Body of pancreas (tissue), 4 donors: Measurements from ENCODE around the gene ATP13A3. TPM values are rescaled to one million over a fixed set of nuclear protein-coding genes. Genes with fewer than 3 reads are reported as not detected.

Experiments used
- ATAC-seq: fragments of 150-250 bp; one replicate; pipeline ENCODE4 v1.9.1; 2016
- DNase-seq, 4 donors: peaks; one replicate each; pipeline ENCODE4 v3.0.0-alpha.2; 2019
- H3K27ac ChIP-seq, 4 donors: fragments of 200-600 bp; sonication (generic); 1 replicate in 3 of 4; 2 replicates in 1 of 4; pipeline versions ENCODE4 v1.5.1 to v1.6.1; 2016 to 2019; ENCODE audit warnings: mild to moderate bottlenecking in 1 of 4, mixed read lengths in 1 of 4, moderate library complexity in 1 of 4
- H3K27me3 ChIP-seq, 2 donors: fragments of 200-600 bp; sonication (generic); one replicate each; pipeline ENCODE4 v1.6.0; 2016; ENCODE audit warnings: mild to moderate bottlenecking in 1 of 2
- H3K36me3 ChIP-seq, 2 donors: fragments of 200-600 bp; sonication (generic); replicated peaks in 1 of 2; 2 replicates each; pipeline ENCODE4 v1.5.1; 2016; ENCODE audit warnings: low read depth in 2 of 2; ENCODE audit not compliant: insufficient read depth in 1 of 2
- H3K4me1 ChIP-seq: fragments of 200-600 bp; sonication (generic); one replicate; pipeline ENCODE4 v1.6.0; 2016
- H3K4me3 ChIP-seq, 2 donors: fragments of 200-600 bp; sonication (generic); 1 replicate in 1 of 2; 2 replicates in 1 of 2; pipeline ENCODE4 v1.5.1; 2016 to 2019
- H3K9me3 ChIP-seq, 3 donors: fragments of 200-600 bp; sonication (generic); 1 replicate in 2 of 3; 2 replicates in 1 of 3; pipeline ENCODE4 v1.5.1; 2016
- POLR2A ChIP-seq, 3 donors: fragments of 450-650 bp; IDR thresholded peaks; one replicate each; pipeline ENCODE4 v1.6.1; 2016; ENCODE audit warnings: antibody characterized with exemption in 3 of 3, mild to moderate bottlenecking in 2 of 3
- WGBS, 2 donors: methylation state at CpG; one replicate each; pipeline ENCODE4 v1.1.5; 2017; 5-methylcytosine and 5-hydroxymethylcytosine counted together
- intact Hi-C: fragments of 100-400 bp; cut with DNase I; formaldehyde crosslinking; loops from one replicate; pipeline ENCODE4 v1.15.1; 2023
- total RNA-seq, 2 donors: library from RNA; depleted of rRNA; stranded (reverse); fragments of >200 nt; gene quantifications; one replicate each; pipeline ENCODE4 v1.1.0, GENCODE V29; 2016
- TF ChIP-seq, protein P1 (sequence below), 7 experiments: fragments of 450-650 bp in 4 of 7; fragments of 200-600 bp in 3 of 7; sonication (generic) in 3 of 7; IDR thresholded peaks; one replicate each; pipeline ENCODE4 v1.5.1; 2016 to 2019; ENCODE audit warnings: antibody characterized with exemption in 7 of 7

ATP13A3 gene
- total RNA-seq, 2 donors from 2014 or later = 35.6 to 56.0 TPM

DNA sequence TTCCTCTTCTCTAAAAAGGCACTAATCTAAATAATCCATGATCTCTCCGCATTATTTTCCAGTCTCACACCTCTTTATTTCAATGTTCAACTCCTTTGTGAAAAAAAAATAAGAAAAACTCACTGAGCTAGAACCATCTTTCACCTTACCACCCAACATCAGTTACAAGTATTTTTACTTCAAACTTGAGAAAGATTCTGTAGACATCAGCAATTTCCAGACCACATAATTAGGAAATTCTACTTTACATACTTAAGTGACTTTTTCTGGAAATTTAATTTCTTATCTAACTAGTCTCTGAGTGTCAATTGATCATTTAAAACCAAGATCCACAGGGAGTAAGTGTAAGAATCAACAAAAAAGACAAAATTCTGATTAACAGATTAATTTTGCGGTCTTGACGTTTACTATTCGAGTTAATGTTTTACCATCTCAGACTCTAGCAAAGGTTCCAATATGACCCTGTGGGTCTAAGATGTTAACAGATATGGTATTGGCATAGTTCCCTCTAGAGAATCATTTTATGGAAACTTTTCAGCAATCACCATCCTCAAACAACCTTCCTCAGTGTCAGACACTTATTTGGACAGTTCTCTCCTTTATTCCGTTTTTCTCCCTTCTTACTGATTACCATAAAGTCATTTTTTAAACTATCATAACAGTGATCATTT lies 5.1 kb downstream of the ATP13A3 start:
- ATAC-seq = no peak
- intact Hi-C loops = no loop called here
- Histone ChIP-seq H3K4me3 (no peak overlapping the region), H3K4me1 (peaks cover 39% of the 10 kb centered on the region), H3K27me3 (no peaks in the 10 kb centered on the region), H3K36me3 (no peaks in the 10 kb centered on the region), H3K27ac (peak overlapping the region in 1 of 4 donors; percentile 13), H3K9me3 (no peaks in the 10 kb centered on the region)
- DNase-seq = no peak
- 34 to 39% methylated on average over 5 of the region's 5 CpGs for WGBS, 2 donors
- TF ChIP-seq, protein P1, sequence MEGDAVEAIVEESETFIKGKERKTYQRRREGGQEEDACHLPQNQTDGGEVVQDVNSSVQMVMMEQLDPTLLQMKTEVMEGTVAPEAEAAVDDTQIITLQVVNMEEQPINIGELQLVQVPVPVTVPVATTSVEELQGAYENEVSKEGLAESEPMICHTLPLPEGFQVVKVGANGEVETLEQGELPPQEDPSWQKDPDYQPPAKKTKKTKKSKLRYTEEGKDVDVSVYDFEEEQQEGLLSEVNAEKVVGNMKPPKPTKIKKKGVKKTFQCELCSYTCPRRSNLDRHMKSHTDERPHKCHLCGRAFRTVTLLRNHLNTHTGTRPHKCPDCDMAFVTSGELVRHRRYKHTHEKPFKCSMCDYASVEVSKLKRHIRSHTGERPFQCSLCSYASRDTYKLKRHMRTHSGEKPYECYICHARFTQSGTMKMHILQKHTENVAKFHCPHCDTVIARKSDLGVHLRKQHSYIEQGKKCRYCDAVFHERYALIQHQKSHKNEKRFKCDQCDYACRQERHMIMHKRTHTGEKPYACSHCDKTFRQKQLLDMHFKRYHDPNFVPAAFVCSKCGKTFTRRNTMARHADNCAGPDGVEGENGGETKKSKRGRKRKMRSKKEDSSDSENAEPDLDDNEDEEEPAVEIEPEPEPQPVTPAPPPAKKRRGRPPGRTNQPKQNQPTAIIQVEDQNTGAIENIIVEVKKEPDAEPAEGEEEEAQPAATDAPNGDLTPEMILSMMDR (IDR thresholded peaks at IDR 0.05) = no peak
- TF ChIP-seq POLR2A (IDR thresholded peaks at IDR 0.05) = no peak

DNA sequence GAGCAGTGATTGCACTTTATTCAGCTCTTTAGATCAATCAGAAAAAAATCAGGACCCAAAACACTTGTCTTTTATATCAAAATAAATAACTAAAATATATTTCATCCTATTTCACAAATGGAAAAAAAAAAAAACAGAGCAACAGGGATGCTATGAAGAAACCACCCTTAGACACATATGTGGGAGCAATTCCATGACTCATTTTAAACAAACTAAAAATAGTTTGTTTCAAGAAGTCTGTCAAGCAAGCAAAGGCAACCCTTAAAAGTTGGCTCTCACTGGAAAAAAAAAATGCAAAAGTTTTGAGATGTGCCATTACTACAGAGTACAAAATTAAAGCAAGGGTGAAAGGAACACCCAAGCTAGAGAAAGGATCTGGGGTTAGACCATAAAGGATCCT lies 5.7 kb downstream of the ATP13A3 start:
- no peaks in the 10 kb centered on the region for H3K27me3 ChIP-seq
- H3K27ac ChIP-seq = peak overlapping the region in 1 of 4 donors; percentile 13
- H3K4me1 ChIP-seq = peaks cover 39% of the 10 kb centered on the region
- no peak overlapping the region for H3K4me3 ChIP-seq
- TF ChIP-seq, protein P1 (IDR thresholded peaks at IDR 0.05) = no peak
- TF ChIP-seq POLR2A (IDR thresholded peaks at IDR 0.05) = no peak
- H3K36me3 ChIP-seq = no peaks in the 10 kb centered on the region
- intact Hi-C loops = no loop called here
- DNase-seq = no peak
- no peaks in the 10 kb centered on the region for H3K9me3 ChIP-seq
- no peak for ATAC-seq

DNA sequence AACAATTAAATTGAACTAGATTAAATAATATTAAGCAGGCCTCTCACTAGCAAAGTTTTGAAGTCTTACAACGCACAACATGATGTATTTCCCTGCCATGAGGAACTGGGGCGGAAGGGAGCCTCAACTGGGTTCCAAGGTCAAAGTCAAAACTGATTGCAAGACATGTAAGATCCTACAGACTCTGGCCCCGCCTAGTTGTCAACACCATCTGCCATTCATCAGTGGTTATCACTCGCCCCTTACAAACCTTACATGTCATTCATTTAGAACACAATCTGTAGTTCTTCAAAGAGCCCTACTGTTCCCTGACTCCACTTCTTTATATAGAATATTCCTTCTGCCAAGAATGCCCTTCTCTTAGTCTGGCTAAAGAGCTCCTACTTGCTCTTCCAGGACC lies 10.0 kb downstream of the ATP13A3 start:
- DNase-seq (no peak), ATAC-seq (no peak)
- intact Hi-C loops = no loop called here
- Histone ChIP-seq H3K4me3 (no peak overlapping the region), H3K36me3 (no peaks in the 10 kb centered on the region), H3K4me1 (peaks cover 17% of the 10 kb centered on the region), H3K27me3 (no peaks in the 10 kb centered on the region), H3K9me3 (no peaks in the 10 kb centered on the region), H3K27ac (no peak overlapping the region)
- TF ChIP-seq, protein P1 (IDR thresholded peaks at IDR 0.05) = no peak
- TF ChIP-seq POLR2A (IDR thresholded peaks at IDR 0.05) = no peak
- WGBS, 2 donors = 56 to 65% methylated on average over 4 of the region's 4 CpGs

DNA sequence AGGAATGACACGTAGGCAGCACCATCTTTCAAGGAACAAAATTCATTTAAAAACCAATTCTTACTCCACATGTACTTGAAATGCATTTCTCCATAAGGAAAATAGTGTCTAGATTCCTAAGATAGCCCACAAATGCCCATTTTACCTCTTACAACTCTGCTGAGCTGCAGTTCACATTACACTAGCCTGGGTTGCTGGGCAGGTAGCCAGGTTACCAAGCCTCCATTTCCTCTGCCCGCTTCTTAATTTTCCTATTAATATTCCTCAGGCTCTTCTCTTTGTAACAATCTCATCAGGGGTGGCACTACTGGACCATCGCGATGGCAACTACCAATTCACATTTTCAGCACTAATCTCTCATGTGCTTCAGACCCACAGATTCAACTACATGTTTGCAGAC lies 10.8 kb downstream of the ATP13A3 start:
- no peak for TF ChIP-seq POLR2A (IDR thresholded peaks at IDR 0.05)
- TF ChIP-seq, protein P1 (IDR thresholded peaks at IDR 0.05) = no peak
- intact Hi-C loops = no loop called here
- 86 to 89% methylated on average over 4 of the region's 4 CpGs for WGBS, 2 donors

More for the DNA sequence above, 10.8 kb downstream of the ATP13A3 start:
- no peak overlapping the region for H3K27ac ChIP-seq
- H3K27me3 ChIP-seq = no peaks in the 10 kb centered on the region
- no peak overlapping the region for H3K4me3 ChIP-seq
- ATAC-seq = no peak
- peaks cover 13% of the 10 kb centered on the region for H3K4me1 ChIP-seq
- peak in 1 of 4 donors; percentile 29 for DNase-seq
- H3K9me3 ChIP-seq = no peaks in the 10 kb centered on the region
- no peaks in the 10 kb centered on the region for H3K36me3 ChIP-seq
